Stimulated activated CD4-positive, alpha-beta T cell treated with anti-CD3 and anti-CD28 coated beads, Interleukin-1b, Interleukin-23, amount 100 ng/mL, for 48 hours (primary cell): ENCODE data around the gene TEK.
"Not testable (repeated sequence)": the region's sequence is repeated elsewhere in the genome, so short reads cannot be mapped to it uniquely, and the experiment has no call there.

Source experiments
- DNase-seq: peaks from one replicate; pipeline ENCODE4 v3.0.0-alpha.2; 2020

The TEK gene

DNA sequence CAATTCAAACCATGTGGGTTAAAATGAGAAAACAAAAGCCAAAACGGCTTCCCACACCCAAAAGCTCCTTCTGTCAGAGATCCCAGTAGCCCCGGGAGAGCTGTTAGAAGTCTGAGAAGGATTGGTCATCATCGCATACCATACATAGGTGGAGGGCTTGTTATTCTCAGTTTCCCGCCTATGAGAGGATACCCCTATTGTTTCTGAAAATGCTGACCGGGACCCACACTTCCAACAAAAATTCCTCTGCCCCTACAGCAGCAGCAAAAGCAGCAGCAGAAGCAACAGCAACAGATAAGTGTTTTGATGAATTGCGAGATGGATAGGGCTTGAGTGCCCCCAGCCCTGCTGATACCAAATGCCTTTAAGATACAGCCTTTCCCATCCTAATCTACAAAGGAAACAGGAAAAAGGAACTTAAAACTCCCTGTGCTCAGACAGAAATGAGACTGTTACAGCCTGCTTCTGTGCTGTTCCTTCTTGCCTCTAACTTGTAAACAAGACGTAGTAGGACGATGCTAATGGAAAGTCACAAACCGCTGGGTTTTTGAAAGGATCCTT, at the start of gene TEK:
Gene TEK, plus strand, starts transcription at position 245 of the 561 bp plus-strand sequence. CDS start 366 bp downstream, outside the sequence.
- DNase-seq, result no peak

GRCh38 chr9:27059412-27059811, 49.6 kb upstream of the TEK start:
- no peak for DNase-seq

GRCh38 chr9:27059907-27060306, 49.1 kb upstream of the TEK start:
- no peak for DNase-seq

DNA sequence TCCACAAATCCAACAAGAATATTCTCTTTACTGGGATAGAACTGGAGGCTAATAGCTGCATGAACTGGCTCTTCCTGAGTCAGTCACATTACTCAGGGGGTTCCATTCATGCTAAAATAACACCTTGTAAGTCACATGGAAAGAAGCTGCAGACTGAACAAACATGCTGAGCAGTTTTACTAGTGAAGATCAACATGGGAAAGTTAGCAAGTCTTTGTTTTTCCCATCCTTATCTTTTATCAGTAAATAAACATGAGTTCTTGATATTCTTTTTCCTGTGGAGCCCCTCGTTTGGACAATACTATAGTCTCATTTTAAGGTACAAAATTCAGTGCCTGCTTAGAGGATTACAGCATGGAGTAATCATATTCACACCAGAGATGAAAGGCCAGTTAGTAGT, 43.7 kb upstream of the TEK start:
- no peak for DNase-seq

- DNase-seq, result no peak
These were observed 34.9 kb upstream of the TEK start for GRCh38 chr9:27073841-27074728.

DNA sequence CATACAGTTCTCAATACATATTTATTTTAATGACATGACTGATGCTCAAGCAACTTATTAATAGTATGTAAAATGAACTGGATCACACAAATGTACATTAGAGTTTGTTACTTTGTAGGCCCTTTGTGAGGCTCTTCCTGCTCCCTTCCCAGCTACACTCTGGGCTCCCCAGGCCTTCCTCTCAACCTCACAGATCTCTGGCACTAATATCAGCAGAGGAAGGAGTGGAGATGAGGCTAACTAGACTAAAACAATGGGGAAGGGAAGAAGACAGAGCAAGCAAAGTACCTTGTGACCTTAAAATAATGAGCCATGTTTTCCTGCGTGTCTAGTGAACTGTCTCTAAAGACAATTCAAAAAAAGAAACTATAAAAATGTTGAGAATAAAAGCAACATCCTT, 30.3 kb upstream of the TEK start:
- no peak for DNase-seq

DNA sequence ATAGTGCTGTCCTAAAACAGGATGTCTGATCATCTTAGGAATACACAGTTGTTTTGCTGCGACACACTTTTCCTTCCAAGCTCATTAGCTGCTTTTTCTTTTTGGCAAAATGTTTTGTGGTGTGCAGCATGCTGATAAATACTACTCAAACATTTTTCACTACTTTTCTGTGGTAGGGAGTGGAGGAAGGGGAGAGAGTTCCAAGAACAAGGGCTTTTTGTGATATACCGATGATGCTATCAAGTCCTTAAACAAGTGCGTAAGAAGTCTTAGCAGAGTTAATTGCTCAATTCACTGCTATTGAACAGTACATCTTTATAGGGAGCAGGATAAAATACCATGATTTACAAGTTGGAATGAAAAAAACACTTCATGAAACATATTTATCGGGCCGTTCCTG, 23.6 kb upstream of the TEK start:
- no peak for DNase-seq

- DNase-seq, result no peak
These were observed 22.0 kb upstream of the TEK start for GRCh38 chr9:27086818-27087680.

- no peak for DNase-seq
These were observed 20.0 kb upstream of the TEK start for GRCh38 chr9:27088981-27089380.

DNA sequence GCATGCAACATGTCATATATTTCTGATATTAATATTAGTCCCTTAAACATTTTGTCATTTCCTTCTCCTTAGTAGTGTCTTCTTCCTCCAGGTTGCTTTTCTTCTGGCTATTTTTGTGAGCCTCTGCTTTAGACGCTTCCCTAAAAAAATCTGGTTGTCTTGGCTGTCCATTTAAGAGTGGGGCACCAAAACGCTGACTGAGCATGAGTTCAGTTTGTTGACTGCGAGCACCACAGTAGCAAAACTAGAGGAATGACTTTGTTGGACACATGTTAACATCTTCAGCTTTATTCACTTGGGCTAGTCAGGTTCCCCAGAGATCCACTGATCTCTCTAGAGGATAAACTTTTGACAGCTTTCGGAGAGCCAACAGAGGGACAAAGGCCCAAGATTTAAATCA, 19.3 kb upstream of the TEK start:
- DNase-seq, result no peak

- DNase-seq, result no peak
These were observed 18.8 kb upstream of the TEK start for GRCh38 chr9:27090231-27090630.

DNA sequence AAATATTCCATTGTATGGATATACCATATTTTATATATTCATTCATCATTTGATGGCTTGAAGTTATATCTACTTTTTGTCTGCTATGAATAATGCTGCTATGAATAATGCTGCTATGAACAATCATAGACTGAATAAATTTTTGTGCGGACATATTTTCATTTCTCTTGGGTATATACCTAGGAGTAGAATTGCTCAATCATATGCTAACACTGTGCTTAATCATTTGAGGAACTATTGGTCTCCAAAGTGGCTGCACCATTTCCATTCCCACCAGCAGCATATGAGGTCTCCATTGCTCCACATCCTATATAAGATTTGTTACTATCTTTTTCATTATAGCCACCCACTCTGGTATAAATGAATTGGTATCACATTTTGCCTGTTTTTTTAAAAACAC, 18.3 kb upstream of the TEK start:
- DNase-seq, result no peak

DNA sequence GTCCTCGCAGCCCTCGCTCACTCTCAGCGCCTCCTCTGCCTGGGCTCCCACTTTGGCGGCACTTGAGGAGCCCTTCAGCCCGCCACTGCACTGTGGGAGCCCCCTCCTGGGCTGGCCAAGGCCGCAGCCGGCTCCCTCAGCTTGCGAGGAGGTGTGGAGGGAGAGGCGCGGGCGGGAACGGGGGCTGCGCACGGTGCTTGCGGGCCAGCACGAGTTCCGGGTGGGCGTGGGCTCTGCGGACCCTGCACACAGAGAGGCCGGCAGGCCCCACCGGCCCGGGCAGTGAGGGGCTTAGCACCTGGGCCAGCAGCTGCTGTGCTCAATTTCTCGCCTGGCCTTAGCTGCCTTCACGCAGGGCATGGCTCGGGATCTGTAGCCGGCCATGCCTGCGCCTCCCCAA, 16.5 kb upstream of the TEK start:
- not testable (repeated sequence) for DNase-seq

DNA sequence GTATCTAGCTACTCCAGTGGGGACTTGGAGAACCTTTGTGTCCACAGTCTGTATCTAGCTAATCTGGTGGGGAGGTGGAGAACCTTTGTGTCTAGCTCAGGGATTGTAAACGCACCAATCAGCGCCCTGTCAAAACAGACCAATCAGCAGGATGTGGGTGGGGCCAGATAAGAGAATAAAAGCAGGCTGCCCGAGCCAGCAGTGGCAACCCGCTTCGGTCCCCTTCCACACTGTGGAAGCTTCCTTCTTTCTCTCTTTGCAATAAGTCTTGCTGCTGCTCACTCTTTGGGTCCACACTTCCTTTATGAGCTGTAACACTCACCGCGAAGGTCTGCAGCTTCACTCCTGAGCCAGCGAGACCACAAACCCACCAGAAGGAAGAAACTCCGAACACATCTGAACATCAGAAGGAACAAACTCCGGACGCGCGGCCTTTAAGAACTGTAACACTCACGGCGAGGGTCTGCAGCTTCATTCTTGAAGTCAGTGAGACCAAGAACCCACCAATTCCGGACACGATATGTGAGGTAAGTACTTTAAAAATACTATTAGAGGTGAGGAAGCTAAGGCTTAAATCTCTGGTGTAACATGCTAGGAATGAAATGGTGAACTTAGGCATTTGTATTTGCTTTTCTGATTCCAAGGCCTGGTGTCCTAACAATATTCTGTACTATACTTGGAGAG, 15.5 kb upstream of the TEK start:
- not testable (repeated sequence) for DNase-seq

DNA sequence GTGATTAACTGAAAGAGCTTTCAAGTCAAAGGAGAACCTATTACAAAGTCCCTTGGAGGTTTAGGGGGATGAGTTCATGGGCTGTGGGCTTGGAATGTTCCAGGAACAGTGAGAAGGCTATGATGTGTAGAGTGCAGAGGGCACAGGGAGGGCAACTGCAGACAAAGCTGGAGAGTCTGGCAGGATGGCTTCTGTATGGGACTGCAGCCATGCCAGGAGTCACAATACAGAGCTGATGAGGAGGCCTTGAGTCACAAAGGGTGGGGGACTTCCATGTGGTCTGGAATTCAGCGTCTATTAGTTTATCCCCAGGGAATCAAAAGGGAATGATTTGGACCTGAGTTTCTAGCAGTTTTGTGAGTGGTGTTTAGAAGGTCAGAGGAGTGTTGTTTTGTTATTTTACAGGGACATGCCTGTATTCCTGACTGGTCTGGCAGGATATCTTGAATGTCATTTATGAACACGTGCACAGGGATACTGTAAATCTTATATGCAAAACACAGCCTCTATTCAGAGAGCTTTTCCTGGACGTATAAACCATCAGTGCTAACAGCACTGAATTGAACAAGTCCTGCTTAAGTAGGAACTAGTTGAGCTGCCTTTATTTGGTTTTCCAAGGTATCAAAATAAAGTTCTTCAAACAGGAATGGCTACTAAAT, 14.3 kb upstream of the TEK start:
- DNase-seq, result no peak

- DNase-seq, result no peak
These were observed 1.8 kb upstream of the TEK start for GRCh38 chr9:27107241-27107640.

- no peak for DNase-seq
These were observed 596 bp downstream of the TEK start for GRCh38 chr9:27109621-27110020.

GRCh38 chr9:27110181-27110580, 1.2 kb downstream of the TEK start:
- DNase-seq, result no peak

DNA sequence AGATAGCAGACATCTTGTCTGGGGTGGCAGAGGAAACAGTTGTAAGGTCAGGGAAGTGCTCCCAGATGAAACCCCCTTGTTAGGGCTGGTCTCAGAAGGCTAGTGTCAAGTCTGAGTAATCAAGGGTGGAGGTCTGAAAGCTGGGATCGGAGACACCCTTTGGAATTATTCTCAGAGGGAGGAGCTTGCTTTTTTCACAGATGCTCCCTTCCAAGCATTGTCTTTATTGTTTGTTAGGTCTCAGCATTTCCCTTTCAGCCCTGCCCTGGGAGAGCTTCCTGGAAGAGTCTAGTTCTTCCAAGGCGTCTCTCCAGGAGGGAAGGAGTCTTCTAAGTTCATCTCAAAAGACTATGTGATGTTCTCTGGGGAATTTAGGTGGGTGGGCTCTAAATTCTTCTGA, 3.2 kb downstream of the TEK start:
- DNase-seq, result no peak

- DNase-seq, result no peak
These were observed 8.6 kb downstream of the TEK start for GRCh38 chr9:27117489-27118135.

DNA sequence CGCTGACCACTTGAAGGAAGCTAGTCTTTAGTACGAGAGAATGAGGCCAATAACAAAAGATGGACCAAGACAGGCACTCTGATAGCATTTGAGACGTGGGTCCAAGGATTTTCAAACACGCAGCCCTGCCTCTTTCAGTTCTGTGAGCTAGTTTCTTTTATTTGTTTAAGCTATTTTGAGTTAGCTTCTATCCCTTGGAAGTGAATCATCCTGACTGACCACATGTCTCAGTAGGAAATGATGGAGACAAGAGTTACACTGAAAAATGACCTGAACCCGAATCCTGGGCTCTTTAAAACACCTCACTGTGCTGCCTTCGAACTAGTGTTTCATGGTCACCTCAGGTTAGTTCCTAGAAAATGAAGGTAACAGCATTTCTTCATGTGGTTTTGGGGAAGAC, 9.9 kb downstream of the TEK start:
- DNase-seq, result no peak

DNA sequence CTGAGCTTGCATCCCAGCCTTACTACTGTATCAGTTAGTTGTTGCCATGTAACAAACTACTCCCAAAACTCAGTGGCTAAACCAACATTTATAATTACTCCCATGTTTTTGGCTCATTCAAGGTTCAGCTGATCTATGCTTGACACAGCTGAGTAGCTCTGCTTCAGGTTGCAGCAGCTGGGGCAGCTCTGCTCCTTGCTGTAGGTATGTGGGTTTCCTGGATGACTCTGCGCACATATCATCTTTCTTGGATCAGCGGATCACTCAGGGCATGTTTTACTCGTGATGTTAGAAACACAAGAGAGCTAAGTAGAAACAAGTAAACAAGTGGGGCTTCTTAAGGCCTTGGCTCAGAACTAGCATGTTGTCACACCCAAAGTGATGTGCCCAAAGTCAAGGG, 15.1 kb downstream of the TEK start:
- no peak for DNase-seq
